PC-9 (cell line): ENCODE results near the gene CES3. TPM values are rescaled to one million over a fixed set of nuclear protein-coding genes. Genes with fewer than 3 reads are reported as not detected.

Experiments
- Bru-seq: library from RNA; stranded (reverse); fragments of 400-500 nt; gene quantifications from one replicate; lab custom pipeline; 2021; lab: Mats Ljungman, UMichigan
- BruChase-seq, 2 experiments: library from RNA; stranded (reverse); fragments of 400-500 nt; gene quantifications; one replicate each; lab custom pipeline; 2021; lab: Mats Ljungman, UMichigan
- BruUV-seq: library from RNA; stranded (reverse); fragments of 400-500 nt; replicated peaks from 2 replicates; lab custom pipeline; 2021; lab: Mats Ljungman, UMichigan
- CTCF ChIA-PET: fragments of 300-600 bp; sonication (Branson Sonifier 250); formaldehyde crosslinking; loops from one replicate; lab custom pipeline; 2022; ENCODE audit warnings: antibody characterized with exemption; lab: Charles Lee
- POLR2A ChIA-PET: fragments of 300-600 bp; sonication (Branson Sonifier 250); formaldehyde crosslinking; loops from one replicate; lab custom pipeline; 2022; ENCODE audit warnings: antibody characterized with exemption; ENCODE audit not compliant: unreplicated experiment; lab: Charles Lee
- DNase-seq, 2 experiments: peaks; one replicate each; pipeline versions ENCODE4 v3.0.0 to v3.0.0-alpha.2; 2015 to 2022; ENCODE audit warnings: mixed read lengths in 1 of 2
- H2AFZ ChIP-seq: fragments of 200-600 bp; sonication (generic); 2 replicates; pipeline ENCODE4 v1.8.1; 2017; ENCODE audit warnings: antibody characterized with exemption
- H3F3A ChIP-seq: fragments of 200-600 bp; sonication (generic); 2 replicates; pipeline ENCODE4 v1.8.1; 2017; ENCODE audit warnings: antibody characterized with exemption, mild to moderate bottlenecking, low read depth; ENCODE audit not compliant: insufficient read depth
- H3K27ac ChIP-seq: fragments of 200-600 bp; sonication (generic); 2 replicates; pipeline ENCODE4 v1.6.1; 2016; ENCODE audit warnings: mixed run types
- H3K27me3 ChIP-seq: fragments of 200-600 bp; sonication (generic); 2 replicates; pipeline ENCODE4 v1.6.1; 2016; ENCODE audit warnings: low read depth, mixed run types; ENCODE audit not compliant: insufficient read depth
- H3K36me3 ChIP-seq: fragments of 200-600 bp; sonication (generic); 2 replicates; pipeline ENCODE4 v1.6.1; 2016; ENCODE audit warnings: low read depth, mixed run types
- H3K4me1 ChIP-seq: fragments of 200-600 bp; sonication (generic); replicated peaks from 2 replicates; pipeline ENCODE4 v1.6.1; 2016; ENCODE audit warnings: mixed run types; ENCODE audit not compliant: insufficient read depth
- H3K4me2 ChIP-seq: fragments of 200-600 bp; sonication (generic); 2 replicates; pipeline ENCODE4 v1.6.1; 2017; ENCODE audit warnings: mixed run types
- H3K4me3 ChIP-seq: fragments of 200-600 bp; sonication (generic); 2 replicates; pipeline ENCODE4 v1.6.1; 2016; ENCODE audit warnings: mixed run types
- H3K79me2 ChIP-seq: fragments of 200-600 bp; sonication (generic); 2 replicates; pipeline ENCODE4 v1.6.1; 2017; ENCODE audit warnings: low read depth, mixed run types
- H3K9me2 ChIP-seq: fragments of 200-600 bp; sonication (generic); 2 replicates; pipeline ENCODE4 v1.8.1; 2017; ENCODE audit warnings: mild to moderate bottlenecking; ENCODE audit not compliant: insufficient read depth
- H3K9me3 ChIP-seq: fragments of 200-600 bp; sonication (generic); 2 replicates; pipeline ENCODE4 v1.8.1; 2016; ENCODE audit warnings: low read depth; ENCODE audit not compliant: insufficient read depth
- H4K20me1 ChIP-seq: fragments of 200-600 bp; sonication (generic); 2 replicates; pipeline ENCODE4 v1.8.1; 2017; ENCODE audit not compliant: insufficient read depth
- CTCF ChIP-seq: fragments of 200-600 bp; sonication (generic); conservative IDR thresholded peaks from 2 replicates; pipeline ENCODE4 v1.6.1; 2017; ENCODE audit warnings: mixed run types, antibody characterized with exemption, mild to moderate bottlenecking, moderate library complexity
- EZH2 ChIP-seq: fragments of 200-600 bp; sonication (generic); IDR thresholded peaks from 2 replicates; pipeline ENCODE4 v1.8.0; 2017; ENCODE audit warnings: antibody characterized with exemption, low read depth
- intact Hi-C: fragments of 100-400 bp; cut with micrococcal nuclease; formaldehyde crosslinking; loops from one replicate; pipeline ENCODE4 v1.10.0; 2022; ENCODE audit not compliant: unreplicated experiment
- long read RNA-seq: library from polyadenylated mRNA; stranded (forward); transcript quantifications from one replicate; pipeline ENCODE4 v2.0.0, GENCODE V29; 2022
- total RNA-seq: library from RNA; stranded (reverse); gene quantifications from 2 replicates; pipeline ENCODE4 v1.2.3, GENCODE V29; 2021

Gene CES3
- total RNA-seq (9.1 and 10.1 TPM in 2 replicates), Bru-seq, nascent RNA (percentile 35 among the genes with signal in this experiment), BruChase-seq, experiment 1, labeled RNA remaining after a 2-hour chase (percentile 40 among the genes with signal in this experiment), BruChase-seq, experiment 2, labeled RNA remaining after a 6-hour chase (percentile 46 among the genes with signal in this experiment)
- long read RNA-seq, partial matches to known transcripts = 1 of 5 reads
- long read RNA-seq, other reads (novel, unspliced or antisense) = 3 of 5 reads

DNA sequence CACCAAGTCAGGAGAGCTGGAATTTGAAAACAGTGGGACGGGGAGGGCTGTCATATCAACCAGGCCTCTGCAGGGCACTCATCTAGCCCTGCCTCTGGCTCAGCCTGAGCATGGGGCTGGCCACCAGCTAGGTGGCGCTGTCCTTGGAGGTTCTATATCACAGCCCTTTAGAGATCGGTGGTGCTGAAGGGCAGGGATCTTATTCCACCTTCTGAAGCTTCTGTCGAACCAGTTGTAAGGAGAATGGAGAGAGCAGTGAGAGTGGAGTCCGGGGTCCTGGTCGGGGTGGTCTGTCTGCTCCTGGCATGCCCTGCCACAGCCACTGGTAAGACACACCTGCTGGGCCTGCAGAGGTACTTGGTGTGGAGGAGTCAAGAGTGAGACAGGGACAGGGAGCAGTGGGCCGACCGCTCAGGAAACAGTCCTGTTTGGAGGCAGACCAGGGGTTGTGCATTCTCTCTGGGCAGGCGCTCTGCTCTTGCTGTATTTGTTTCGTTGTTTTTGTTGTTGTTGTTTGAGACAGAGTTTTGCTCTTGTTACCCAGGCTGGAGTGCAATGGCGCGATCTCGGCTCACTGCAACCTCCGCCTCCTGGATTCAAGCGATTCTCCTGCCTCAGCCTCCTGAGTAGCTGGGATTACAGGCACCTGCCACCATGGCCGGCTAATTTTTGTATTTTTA, at the start of gene CES3:
TSS of gene CES3 (plus strand) at position 202 of the 680 bp plus-strand sequence. CDS start at position 244, 42 bp downstream.
- Histone ChIP-seq H3K9me2 (no peaks in the 10 kb centered on the region), H3K27ac (no peak within 1 kb of the TSS), H3K36me3 (no peaks in the 10 kb centered on the region), H4K20me1 (no peaks in the 10 kb centered on the region), H3K27me3 (no peaks in the 10 kb centered on the region), H3K79me2 (no peaks in the 10 kb centered on the region), H3K9me3 (no peaks in the 10 kb centered on the region), H3F3A (no peaks in the 10 kb centered on the region), H3K4me3 (no peak within 1 kb of the TSS), H3K4me1 (no peaks in the 10 kb centered on the region), H2AFZ (0 out of 2 replicates have a peak within 1 kb of the TSS, but pooled peaks have one; percentile 18), H3K4me2 (no peak within 1 kb of the TSS; the same call in 1 of the 2 replicates)
- ChIA-PET CTCF (interaction anchor here (0.6 kb wide), 1 partner anchor 79 kb away, joined by 3 read pairs; no protein-coding TSS in a partner anchor), POLR2A (interaction anchor here (0.6 kb wide), 1 partner anchor 247 kb away, joined by 3 read pairs; no protein-coding TSS in a partner anchor)
- intact Hi-C loops = no loop called here
- TF ChIP-seq CTCF = peak; percentile 87
- TF ChIP-seq EZH2 = no peak
- no TSS peak for BruUV-seq
- peak; percentile 72 for DNase-seq

DNA sequence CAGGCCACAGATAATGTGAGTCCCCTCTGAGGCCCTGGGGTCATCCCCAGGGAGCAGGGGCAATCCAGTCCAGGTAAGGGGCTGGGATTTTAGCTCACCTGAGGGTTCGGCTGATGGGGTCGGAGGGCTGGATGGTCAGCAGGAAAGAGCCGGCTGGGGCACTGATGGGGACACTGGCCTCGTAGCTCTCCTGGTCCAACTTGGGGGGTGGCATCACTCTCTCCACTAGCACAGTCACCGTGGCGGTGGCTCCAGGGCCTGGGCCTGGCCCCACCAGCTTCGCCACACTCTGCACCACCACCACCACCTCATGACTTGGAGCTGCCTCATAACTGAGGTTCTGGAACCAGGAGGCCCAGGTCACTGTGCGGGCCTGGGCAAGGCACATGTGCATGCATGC, 49.3 kb upstream of the CES3 start:
- Histone ChIP-seq H3K36me3 (no peaks in the 10 kb centered on the region), H3K4me3 (no peak overlapping the region), H3K4me2 (peak overlapping the region; percentile 53), H3K27ac (no peak overlapping the region), H3F3A (no peaks in the 10 kb centered on the region), H3K27me3 (no peaks in the 10 kb centered on the region), H2AFZ (no peak overlapping the region), H3K4me1 (peaks cover 17% of the 10 kb centered on the region), H3K9me3 (no peaks in the 10 kb centered on the region), H4K20me1 (no peaks in the 10 kb centered on the region), H3K9me2 (no peaks in the 10 kb centered on the region), H3K79me2 (no peaks in the 10 kb centered on the region)
- intact Hi-C loops = no loop called here
- CTCF ChIA-PET = no interaction called here
- no TSS peak for BruUV-seq
- TF ChIP-seq EZH2 (no peak), CTCF (no peak)
- DNase-seq = no peak
- POLR2A ChIA-PET = no interaction called here

GRCh38 chr16:66913081-66913480, 48.0 kb upstream of the CES3 start:
- Histone ChIP-seq H4K20me1 (no peaks in the 10 kb centered on the region), H3K4me1 (peaks cover 17% of the 10 kb centered on the region), H3K4me2 (no peak overlapping the region), H3K9me3 (no peaks in the 10 kb centered on the region), H3K79me2 (no peaks in the 10 kb centered on the region), H3K27me3 (no peaks in the 10 kb centered on the region), H3K36me3 (no peaks in the 10 kb centered on the region), H3K9me2 (no peaks in the 10 kb centered on the region), H3F3A (no peaks in the 10 kb centered on the region), H3K4me3 (no peak overlapping the region), H3K27ac (no peak overlapping the region), H2AFZ (no peak overlapping the region)
- CTCF ChIA-PET = no interaction called here
- intact Hi-C loops = no loop called here
- POLR2A ChIA-PET = no interaction called here
- DNase-seq = no peak
- BruUV-seq = no TSS peak
- no peak for TF ChIP-seq CTCF
